HepG2 (cell line): ENCODE measurements around the gene SPN.

Experiments
- CBX5 ChIP-seq: sonication (generic); formaldehyde crosslinking; IDR thresholded peaks from 2 replicates; pipeline ENCODE4 v1.4.0; 2020; ENCODE audit warnings: missing genetic modification reagents, borderline replicate concordance
- CEBPB ChIP-seq: IDR thresholded peaks from 2 replicates; pipeline ENCODE4 v1.6.1; 2011; ENCODE audit warnings: low read depth, low read length, improper control_type of control experiment, borderline replicate concordance
- CEBPG ChIP-seq: IDR thresholded peaks from 2 replicates; pipeline ENCODE4 v1.6.1; 2016
- HIVEP1 ChIP-seq: sonication (generic); formaldehyde crosslinking; IDR thresholded peaks from 2 replicates; pipeline ENCODE4 v1.4.0; 2020; ENCODE audit warnings: mild to moderate bottlenecking, missing genetic modification reagents
- SNAPC2 ChIP-seq: sonication (generic); formaldehyde crosslinking; IDR thresholded peaks from 2 replicates; pipeline ENCODE4 v1.8.1; 2022; ENCODE audit warnings: mild to moderate bottlenecking, missing genetic modification reagents
- ZBTB40 ChIP-seq, 2 experiments: fragments of 450-650 bp in 1 of 2; sonication (generic) in 1 of 2; formaldehyde crosslinking in 1 of 2; IDR thresholded peaks; 2 replicates each; pipeline versions ENCODE4 v1.6.1 to v1.8.0; 2016 to 2022; ENCODE audit warnings: antibody characterized with exemption in 1 of 2, mild to moderate bottlenecking in 1 of 2, missing genetic modification reagents in 1 of 2
- ZBTB42 ChIP-seq: sonication (generic); formaldehyde crosslinking; IDR thresholded peaks from 2 replicates; pipeline ENCODE4 v1.5.0; 2020; ENCODE audit warnings: mild to moderate bottlenecking, missing genetic modification reagents
- ZBTB7A ChIP-seq: sonication (generic); formaldehyde crosslinking; IDR thresholded peaks from 2 replicates; pipeline ENCODE4 v1.8.0; 2022; ENCODE audit warnings: mild to moderate bottlenecking, missing genetic modification reagents
- ZNF382 ChIP-seq: sonication (generic); formaldehyde crosslinking; IDR thresholded peaks from 2 replicates; pipeline ENCODE4 v1.5.0; 2020; ENCODE audit warnings: missing genetic modification reagents, mild to moderate bottlenecking, borderline replicate concordance
- ZNF563 ChIP-seq: sonication (generic); formaldehyde crosslinking; IDR thresholded peaks from 2 replicates; pipeline ENCODE4 v1.8.0; 2022; ENCODE audit warnings: mild to moderate bottlenecking, moderate library complexity, missing genetic modification reagents
- ZNF713 ChIP-seq: sonication (generic); formaldehyde crosslinking; IDR thresholded peaks from 2 replicates; pipeline ENCODE4 v1.4.0; 2020; ENCODE audit warnings: mild to moderate bottlenecking, missing genetic modification reagents
- TF ChIP-seq, protein P1 (sequence below): IDR thresholded peaks from 2 replicates; pipeline ENCODE4 v1.6.1; 2016; ENCODE audit warnings: mild to moderate bottlenecking, missing biosample characterization, missing genetic modification reagents
- TF ChIP-seq, protein P2 (sequence below): fragments of 450-650 bp; IDR thresholded peaks from 2 replicates; pipeline ENCODE4 v1.6.1; 2016
- TF ChIP-seq, protein P3 (sequence below): sonication (generic); formaldehyde crosslinking; IDR thresholded peaks from 2 replicates; pipeline ENCODE4 v1.5.0; 2020; ENCODE audit warnings: mild to moderate bottlenecking, missing genetic modification reagents, moderate library complexity

- no peak for TF ChIP-seq ZBTB42
- TF ChIP-seq, protein P1, sequence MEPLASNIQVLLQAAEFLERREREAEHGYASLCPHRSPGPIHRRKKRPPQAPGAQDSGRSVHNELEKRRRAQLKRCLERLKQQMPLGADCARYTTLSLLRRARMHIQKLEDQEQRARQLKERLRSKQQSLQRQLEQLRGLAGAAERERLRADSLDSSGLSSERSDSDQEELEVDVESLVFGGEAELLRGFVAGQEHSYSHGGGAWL (CRISPR knock-in tag), result no peak
- TF ChIP-seq, protein P2, sequence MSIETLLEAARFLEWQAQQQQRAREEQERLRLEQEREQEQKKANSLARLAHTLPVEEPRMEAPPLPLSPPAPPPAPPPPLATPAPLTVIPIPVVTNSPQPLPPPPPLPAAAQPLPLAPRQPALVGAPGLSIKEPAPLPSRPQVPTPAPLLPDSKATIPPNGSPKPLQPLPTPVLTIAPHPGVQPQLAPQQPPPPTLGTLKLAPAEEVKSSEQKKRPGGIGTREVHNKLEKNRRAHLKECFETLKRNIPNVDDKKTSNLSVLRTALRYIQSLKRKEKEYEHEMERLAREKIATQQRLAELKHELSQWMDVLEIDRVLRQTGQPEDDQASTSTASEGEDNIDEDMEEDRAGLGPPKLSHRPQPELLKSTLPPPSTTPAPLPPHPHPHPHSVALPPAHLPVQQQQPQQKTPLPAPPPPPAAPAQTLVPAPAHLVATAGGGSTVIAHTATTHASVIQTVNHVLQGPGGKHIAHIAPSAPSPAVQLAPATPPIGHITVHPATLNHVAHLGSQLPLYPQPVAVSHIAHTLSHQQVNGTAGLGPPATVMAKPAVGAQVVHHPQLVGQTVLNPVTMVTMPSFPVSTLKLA, result no peak
- TF ChIP-seq ZBTB7A (CRISPR knock-in tag), result no peak
- no peak for TF ChIP-seq ZNF382 (CRISPR knock-in tag)
- no peak for TF ChIP-seq ZNF563 (CRISPR knock-in tag)
- no peak for TF ChIP-seq CEBPB
- TF ChIP-seq, protein P3, sequence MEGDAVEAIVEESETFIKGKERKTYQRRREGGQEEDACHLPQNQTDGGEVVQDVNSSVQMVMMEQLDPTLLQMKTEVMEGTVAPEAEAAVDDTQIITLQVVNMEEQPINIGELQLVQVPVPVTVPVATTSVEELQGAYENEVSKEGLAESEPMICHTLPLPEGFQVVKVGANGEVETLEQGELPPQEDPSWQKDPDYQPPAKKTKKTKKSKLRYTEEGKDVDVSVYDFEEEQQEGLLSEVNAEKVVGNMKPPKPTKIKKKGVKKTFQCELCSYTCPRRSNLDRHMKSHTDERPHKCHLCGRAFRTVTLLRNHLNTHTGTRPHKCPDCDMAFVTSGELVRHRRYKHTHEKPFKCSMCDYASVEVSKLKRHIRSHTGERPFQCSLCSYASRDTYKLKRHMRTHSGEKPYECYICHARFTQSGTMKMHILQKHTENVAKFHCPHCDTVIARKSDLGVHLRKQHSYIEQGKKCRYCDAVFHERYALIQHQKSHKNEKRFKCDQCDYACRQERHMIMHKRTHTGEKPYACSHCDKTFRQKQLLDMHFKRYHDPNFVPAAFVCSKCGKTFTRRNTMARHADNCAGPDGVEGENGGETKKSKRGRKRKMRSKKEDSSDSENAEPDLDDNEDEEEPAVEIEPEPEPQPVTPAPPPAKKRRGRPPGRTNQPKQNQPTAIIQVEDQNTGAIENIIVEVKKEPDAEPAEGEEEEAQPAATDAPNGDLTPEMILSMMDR, result no peak
- no peak for TF ChIP-seq CEBPG (CRISPR knock-in tag)
- no peak for TF ChIP-seq HIVEP1 (CRISPR knock-in tag)
- no peak for TF ChIP-seq ZNF713 (CRISPR knock-in tag)
- TF ChIP-seq CBX5 (CRISPR knock-in tag), result no peak
- TF ChIP-seq ZBTB40 (IDR thresholded peaks at IDR 0.05), result no peak
- no peak for TF ChIP-seq ZBTB40 (CRISPR knock-in tag; IDR thresholded peaks at IDR 0.05)
- no peak for TF ChIP-seq SNAPC2 (CRISPR knock-in tag)
Measured at GRCh38 chr16:29662000-29662728, 883 bp upstream of the SPN start.
